ENCODE data around the gene ULK2.

Gene ULK2

DNA sequence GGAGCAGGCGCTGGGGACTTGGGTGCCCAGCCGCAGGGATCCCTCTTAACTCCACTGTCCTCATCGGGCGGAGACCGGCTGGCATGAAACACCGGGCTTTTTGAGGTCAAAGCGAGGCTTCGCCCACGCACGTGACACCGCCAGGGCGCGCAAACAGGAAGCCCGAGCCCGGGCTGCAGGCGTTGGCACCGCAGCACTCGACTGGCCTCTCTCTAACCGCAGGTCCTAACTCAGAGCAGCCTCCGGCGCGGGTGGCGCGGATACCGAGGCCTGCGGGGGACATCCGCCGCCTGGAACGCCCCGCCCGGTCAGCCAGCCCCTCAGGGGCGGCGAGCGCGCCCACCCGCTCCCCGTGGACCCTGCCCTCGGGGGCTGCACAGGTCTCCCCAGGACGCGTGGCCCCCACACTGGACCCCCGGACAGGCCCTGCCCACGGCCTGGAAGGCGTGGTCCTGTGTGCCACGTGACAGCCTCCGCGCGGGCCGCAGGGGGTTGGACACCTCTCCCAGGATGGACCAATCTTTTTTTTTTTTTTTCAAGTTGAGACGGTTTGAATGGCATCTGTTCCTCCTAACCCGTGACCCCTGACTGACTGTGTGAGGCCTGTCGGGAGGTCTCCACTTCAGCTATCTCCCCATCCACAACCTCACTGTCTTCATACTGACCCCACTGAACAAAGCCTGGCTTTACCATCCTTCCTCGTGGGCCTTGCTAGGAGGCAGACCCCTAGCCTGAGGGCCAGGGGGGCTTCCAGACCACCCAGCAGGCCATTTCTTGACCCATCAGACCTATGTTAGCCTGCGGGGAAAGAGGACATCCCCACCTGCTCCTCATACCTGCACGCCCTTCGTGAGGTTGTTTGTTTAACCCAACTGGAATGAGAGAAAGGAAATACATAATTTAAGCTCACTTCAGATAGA is 143.0 kb downstream of the ULK2 start:
- no peak for DNase-seq

- no peak for DNase-seq
Measured at GRCh38 chr17:19723964-19724363, 143.8 kb downstream of the ULK2 start.

All from effector CD4-positive, alpha-beta T cell (primary cell).